HCT116 (cell line): Measurements from ENCODE around the gene BRWD1.

Source experiments
- CTCF ChIP-seq, 3 experiments: fragments of 200-600 bp in 1 of 3; sonication (generic) in 1 of 3; IDR thresholded peaks in 2 of 3; conservative IDR thresholded peaks in 1 of 3; 2 replicates each; pipeline ENCODE4 v1.5.1; 2012 to 2017; ENCODE audit warnings: low read depth in 2 of 3, low read length in 2 of 3, antibody characterized with exemption in 1 of 3, borderline replicate concordance in 1 of 3, control low read depth in 1 of 3, mild to moderate bottlenecking in 1 of 3, mixed read lengths in 1 of 3, mixed run types in 1 of 3, moderate library complexity in 1 of 3; ENCODE audit not compliant: insufficient read depth in 1 of 3
- EZH2 ChIP-seq: fragments of 200-600 bp; sonication (generic); IDR thresholded peaks from 2 replicates; pipeline ENCODE4 v1.6.1; 2017; ENCODE audit warnings: antibody characterized with exemption, mixed run types
- FOSL1 ChIP-seq: IDR thresholded peaks from 2 replicates; pipeline ENCODE4 v1.6.1; 2012; ENCODE audit warnings: low read depth
- JUND ChIP-seq: IDR thresholded peaks from 2 replicates; pipeline ENCODE4 v1.6.1; 2012
- POLR2A ChIP-seq: IDR thresholded peaks from 2 replicates; pipeline ENCODE4 v1.7.0; 2011; ENCODE audit warnings: borderline replicate concordance; ENCODE audit not compliant: insufficient read depth, insufficient read length; ENCODE audit errors: extremely low read depth
- POLR2AphosphoS5 ChIP-seq: IDR thresholded peaks from 2 replicates; pipeline ENCODE4 v1.6.1; 2011; ENCODE audit warnings: mild to moderate bottlenecking, low read depth, low read length, moderate library complexity
- SIN3A ChIP-seq: IDR thresholded peaks from 2 replicates; pipeline ENCODE4 v1.6.1; 2012; ENCODE audit warnings: low read depth
- YY1 ChIP-seq: IDR thresholded peaks from 2 replicates; pipeline ENCODE4 v1.6.1; 2011; ENCODE audit warnings: low read length, low read depth, moderate library complexity, mild to moderate bottlenecking; ENCODE audit not compliant: insufficient replicate concordance; ENCODE audit errors: extremely low read depth
- ZNF274 ChIP-seq: fragments of 200-500 bp; sonication (Bioruptor generic); IDR thresholded peaks from 2 replicates; pipeline ENCODE4 v1.6.1; 2014; ENCODE audit warnings: mild to moderate bottlenecking, low read depth, low read length, inconsistent platforms
- TF ChIP-seq, protein P1 (sequence below): IDR thresholded peaks from 2 replicates; pipeline ENCODE4 v1.6.1; 2012

- no peak for TF ChIP-seq CTCF (IDR thresholded peaks at IDR 0.05 in 2 of 3, conservative IDR thresholded peaks at IDR 0.05 in 1 of 3; ENCODE audit: borderline replicate concordance in 1 of 3, insufficient read depth in 1 of 3, low read depth in 2 of 3, low read length in 2 of 3)
- TF ChIP-seq SIN3A, result no peak
- TF ChIP-seq, protein P1, sequence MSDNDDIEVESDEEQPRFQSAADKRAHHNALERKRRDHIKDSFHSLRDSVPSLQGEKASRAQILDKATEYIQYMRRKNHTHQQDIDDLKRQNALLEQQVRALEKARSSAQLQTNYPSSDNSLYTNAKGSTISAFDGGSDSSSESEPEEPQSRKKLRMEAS, result no peak
- TF ChIP-seq POLR2A, result no peak
- no peak for TF ChIP-seq POLR2AphosphoS5
- no peak for TF ChIP-seq JUND
- no peak for TF ChIP-seq YY1
- TF ChIP-seq FOSL1, result no peak
- no peak for TF ChIP-seq ZNF274
- TF ChIP-seq EZH2, result no peak
Observed at GRCh38 chr21:39144191-39144590, 169.2 kb downstream of the BRWD1 start.
